K562 (cell line): ENCODE measurements around the gene TIMM23. TPM values are rescaled to one million over a fixed set of nuclear protein-coding genes. Genes with fewer than 3 reads are reported as not detected.

Experiments used
- DMBX1 ChIP-seq: fragments of 250-450 bp; sonication (Bioruptor Pico); IDR thresholded peaks from 2 replicates; pipeline ENCODE4 v1.8.0; 2022; ENCODE audit warnings: inconsistent platforms, mild to moderate bottlenecking, moderate library complexity, borderline replicate concordance
- HDGF ChIP-seq: fragments of 450-650 bp; IDR thresholded peaks from 2 replicates; pipeline ENCODE4 v1.6.1; 2016
- KLF13 ChIP-seq: fragments of 450-650 bp; IDR thresholded peaks from 2 replicates; pipeline ENCODE4 v1.6.1; 2016; ENCODE audit warnings: missing genetic modification characterization, low read depth, mild to moderate bottlenecking, missing compliant biosample characterization, moderate library complexity, borderline replicate concordance
- MCM3 ChIP-seq: fragments of 450-650 bp; IDR thresholded peaks from 2 replicates; pipeline ENCODE4 v1.6.1; 2016
- MGA ChIP-seq: fragments of 450-650 bp; IDR thresholded peaks from 2 replicates; pipeline ENCODE4 v1.6.1; 2016; ENCODE audit warnings: mild to moderate bottlenecking, moderate library complexity
- NFXL1 ChIP-seq: fragments of 450-650 bp; formaldehyde crosslinking; IDR thresholded peaks from 2 replicates; pipeline ENCODE4 v1.4.0; 2021; ENCODE audit warnings: mild to moderate bottlenecking
- POU5F1 ChIP-seq: fragments of 150-350 bp; IDR thresholded peaks from 2 replicates; pipeline ENCODE4 v1.6.1; 2014; ENCODE audit warnings: borderline replicate concordance, low read length, low read depth, mild to moderate bottlenecking; ENCODE audit not compliant: partially characterized antibody
- RBM25 ChIP-seq: fragments of 200-400 bp; formaldehyde crosslinking; IDR thresholded peaks from 2 replicates; pipeline ENCODE4 v1.6.1; 2018; ENCODE audit warnings: low read length, low read depth, moderate library complexity; ENCODE audit not compliant: severe bottlenecking
- TOE1 ChIP-seq, 2 experiments: fragments of 450-650 bp in 1 of 2; sonication (generic) in 1 of 2; formaldehyde crosslinking in 1 of 2; IDR thresholded peaks; 2 replicates each; pipeline versions ENCODE4 v1.7.1 to v1.8.0; 2016 to 2022; ENCODE audit warnings: borderline replicate concordance in 2 of 2, mild to moderate bottlenecking in 2 of 2, antibody characterized with exemption in 1 of 2, inconsistent platforms in 1 of 2, low read depth in 1 of 2, missing genetic modification reagents in 1 of 2, moderate library complexity in 1 of 2
- ZBTB26 ChIP-seq: fragments of 450-650 bp; formaldehyde crosslinking; IDR thresholded peaks from 2 replicates; pipeline ENCODE4 v1.4.0; 2022; ENCODE audit warnings: missing genetic modification characterization
- ZNF24 ChIP-seq: fragments of 450-650 bp; IDR thresholded peaks from 2 replicates; pipeline ENCODE4 v1.6.1; 2016
- ZNF444 ChIP-seq: fragments of 250-450 bp; sonication (Bioruptor Pico); IDR thresholded peaks from 2 replicates; pipeline ENCODE4 v1.4.0; 2020; ENCODE audit warnings: mild to moderate bottlenecking, moderate library complexity
- ZNF445 ChIP-seq: fragments of 250-450 bp; sonication (Bioruptor Pico); IDR thresholded peaks from 2 replicates; pipeline ENCODE4 v1.4.0; 2020; ENCODE audit warnings: low read depth, mild to moderate bottlenecking, moderate library complexity
- ZNF511 ChIP-seq: sonication (generic); formaldehyde crosslinking; IDR thresholded peaks from 2 replicates; pipeline ENCODE4 v1.8.0; 2022; ENCODE audit warnings: mild to moderate bottlenecking, missing genetic modification reagents
- polyA plus RNA-seq, 8 experiments: library from polyadenylated mRNA; depleted of rRNA in 4 of 8; stranded (reverse) in 5 of 8; unstranded in 3 of 8; fragments of >200 nt; fragmentation: Nextera tagmentation in 2 of 8; fragmentation: Illumina TruSeq in 1 of 8; extraction: Ambion mirVana in 2 of 8; extraction: Trizol in 1 of 8; gene quantifications; 2 replicates each; pipeline versions ENCODE4 v1.2.1 to v1.2.3, GENCODE V29; 2011 to 2014; ENCODE audit warnings: inconsistent platforms in 1 of 8, missing spikeins in 1 of 8
- total RNA-seq, 7 experiments: library from RNA; depleted of rRNA in 6 of 7; stranded (reverse); fragments of >200 nt in 6 of 7; fragmentation: Illumina TruSeq in 2 of 7; extraction: Trizol in 2 of 7; gene quantifications; 2 replicates each; pipeline versions ENCODE4 v1.2.1 to v1.2.3, GENCODE V29; 2011 to 2021; ENCODE audit warnings: low replicate concordance in 1 of 7

TIMM23 gene
- total and polyA plus RNA-seq, 9 of the 15 experiments (the other 6 are each of a cell fraction or from before 2014, with no cell fraction given): 148 to 280 (median 183) TPM

- TF ChIP-seq MGA (peak; percentile 51), KLF13 (tag) (peak; percentile 97), ZNF444 (CRISPR knock-in tag) (peak; percentile 80; the same call in 1 of the 2 replicates), TOE1 (IDR thresholded peaks at IDR 0.05; ENCODE audit: borderline replicate concordance) (peak; percentile 83; the same call in 1 of the 2 replicates), TOE1 (CRISPR knock-in tag; IDR thresholded peaks at IDR 0.05; ENCODE audit: borderline replicate concordance, low read depth) (no peak), NFXL1 (CRISPR knock-in tag) (peak; percentile 56; the same call in 1 of the 2 replicates), RBM25 (no peak), ZBTB26 (peak; percentile 22; the same call in 1 of the 2 replicates), ZNF24 (peak; percentile 76; the same call in 1 of the 2 replicates), MCM3 (no peak), ZNF511 (CRISPR knock-in tag) (no peak), POU5F1 (peak; percentile 43), DMBX1 (CRISPR knock-in tag) (peak; percentile 98), ZNF445 (peak; percentile 69; the same call in 1 of the 2 replicates), HDGF (no peak)
Measured at GRCh38 chr10:46001187-46001756, 29.0 kb downstream of the TIMM23 start (continued).
